Pancreas (tissue), 10 donors: ENCODE results near the gene MEF2D. TPM values are rescaled to one million over a fixed set of nuclear protein-coding genes. Genes with fewer than 3 reads are reported as not detected.

Experiments
- ATAC-seq, 4 donors: fragments of 200-7000 bp; cut with Tn5 transposase; one replicate each; pipeline versions ENCODE4 v1.8.0 to v1.9.1; 2020; ENCODE audit warnings: mild to moderate bottlenecking in 4 of 4, moderate library complexity in 4 of 4
- DNase-seq, 6 donors: peaks; one replicate each; pipeline ENCODE4 v3.0.0-alpha.2; 2020
- FAIRE-seq: peaks from 2 replicates; lab custom pipeline; 2012; peaks lifted over from hg19 to GRCh38; lab: Jason Lieb, UNC
- H3K27ac ChIP-seq, 4 donors: fragments of 200-600 bp; sonication (generic); 1 replicate in 3 of 4; 2 replicates in 1 of 4; pipeline versions ENCODE4 v1.5.0 to v1.8.0; 2020
- H3K27me3 ChIP-seq, 4 donors: fragments of 200-600 bp; one replicate each; pipeline ENCODE4 v1.8.0; 2021
- H3K36me3 ChIP-seq, 3 donors: fragments of 200-600 bp; sonication (generic) in 1 of 3; one replicate each; pipeline versions ENCODE4 v1.5.0 to v1.8.0; 2020 to 2021
- H3K4me1 ChIP-seq, 3 donors: fragments of 200-600 bp; one replicate each; pipeline ENCODE4 v1.8.0; 2021
- H3K4me3 ChIP-seq, 4 donors: fragments of 200-600 bp; sonication (generic) in 2 of 4; one replicate each; pipeline versions ENCODE4 v1.5.0 to v1.8.0; 2020 to 2021
- H3K9me3 ChIP-seq, 4 donors: fragments of 200-600 bp; one replicate each; pipeline ENCODE4 v1.8.0; 2021
- CTCF ChIP-seq, 4 donors: fragments of 200-600 bp; sonication (generic) in 3 of 4; IDR thresholded peaks; one replicate each; pipeline versions ENCODE4 v1.5.0 to v1.8.0; 2021; ENCODE audit warnings: antibody characterized with exemption in 4 of 4
- WGBS, 2 donors: extraction: QIAGEN DNeasy Blood & Tissue Kit; methylation state at CpG; one replicate each; pipeline ENCODE4 v1.1.7; 2013; 5-methylcytosine and 5-hydroxymethylcytosine counted together
- intact Hi-C, 3 donors: fragments of 100-400 bp; cut with DNase I; formaldehyde crosslinking; loops; one replicate each; pipeline versions ENCODE4 v1.11.1 to v1.14.2; 2022
- polyA plus RNA-seq, 2 donors: library from polyadenylated mRNA; stranded (reverse); fragments of 200-250 nt; gene quantifications; one replicate each; pipeline ENCODE4 v1.2.3, GENCODE V29; 2013
- total RNA-seq, 6 donors: library from RNA; stranded (reverse); fragmentation: NEBNext Ultra II Directional in 4 of 6; extraction: Animal tissue kit (Norgen Biotek cat#: 25700) in 4 of 6; gene quantifications; one replicate each; pipeline versions ENCODE4 v1.2.1 to v1.2.4, GENCODE V29; 2021 to 2023
- donor health status: healthy with polysubstance abuse.
- donor health status: DM: no; HTN: no; CAD: no; lungs with moderate emphysema.
- donor health status: DM: no; HTN: no; CAD: no.
- donor health status: control.
- donor health status: control.
- donor health status: Bipolar disorder and iron deficiency.
- donor health status: DM: yes; HTN: yes; CAD: no.
- donor health status: DM: no; HTN: no; CAD: no.
- donor health status: DM: no; HTN: no; CAD: no.
- donor health status: DM: yes; HTN: yes; CAD: no.

MEF2D gene
- total and polyA plus RNA-seq, 8 donors, result 15.7 to 31.8 (median 23.6) TPM

GRCh38 chr1:156513185-156513584, 12.6 kb upstream of the MEF2D start:
- H3K4me1 ChIP-seq, result no peaks in the 10 kb centered on the region
- DNase-seq (no peak), FAIRE-seq (no peak), ATAC-seq (no peak)
- no peaks in the 10 kb centered on the region for H3K9me3 ChIP-seq
- no peaks in the 10 kb centered on the region for H3K27me3 ChIP-seq
- H3K36me3 ChIP-seq, result no peaks in the 10 kb centered on the region
- intact Hi-C loops, result no loop called here
- no peak for TF ChIP-seq CTCF (IDR thresholded peaks at IDR 0.05)
- H3K27ac ChIP-seq, result no peak overlapping the region
- H3K4me3 ChIP-seq, result no peak overlapping the region
- 79 to 85% methylated on average over 9 of the region's 9 CpGs for WGBS, 2 donors

- ATAC-seq, result no peak
- Histone ChIP-seq H3K9me3 (no peaks in the 10 kb centered on the region), H3K36me3 (no peaks in the 10 kb centered on the region), H3K4me3 (no peak overlapping the region), H3K4me1 (no peaks in the 10 kb centered on the region), H3K27me3 (no peaks in the 10 kb centered on the region), H3K27ac (no peak overlapping the region)
- FAIRE-seq, result no peak
- intact Hi-C loops, result no loop called here
- DNase-seq, result no peak
- 66 to 73% methylated on average over 7 of the region's 7 CpGs for WGBS, 2 donors
- TF ChIP-seq CTCF (IDR thresholded peaks at IDR 0.05), result no peak
Observed at GRCh38 chr1:156511644-156512043, 11.1 kb upstream of the MEF2D start.

- H3K9me3 ChIP-seq, result no peaks in the 10 kb centered on the region
- H3K4me3 ChIP-seq, result no peak overlapping the region
- no peaks in the 10 kb centered on the region for H3K36me3 ChIP-seq
- H3K27ac ChIP-seq, result no peak overlapping the region
- FAIRE-seq (no peak), DNase-seq (peak in 3 of 6 donors; percentile 39 to 72 (median 66)), ATAC-seq (peak in 1 of 4 donors; percentile 54)
- 50 to 60% methylated on average over 13 of the region's 13 CpGs for WGBS, 2 donors
- no peaks in the 10 kb centered on the region for H3K27me3 ChIP-seq
- TF ChIP-seq CTCF (IDR thresholded peaks at IDR 0.05), result no peak
- intact Hi-C loops, result no loop called here
- H3K4me1 ChIP-seq, result peaks cover 0 to 2% (median 1%) of the 10 kb centered on the region in 3 donors
Observed at GRCh38 chr1:156510709-156511108, 10.1 kb upstream of the MEF2D start.

- Histone ChIP-seq H3K36me3 (no peaks in the 10 kb centered on the region), H3K27me3 (no peaks in the 10 kb centered on the region), H3K9me3 (no peaks in the 10 kb centered on the region), H3K4me1 (peaks cover 3 to 9% (median 9%) of the 10 kb centered on the region in 3 donors), H3K4me3 (no peak overlapping the region), H3K27ac (no peak overlapping the region)
- no peak for TF ChIP-seq CTCF (IDR thresholded peaks at IDR 0.05)
- no peak for FAIRE-seq
- intact Hi-C loops, result no loop called here
- 77 to 85% methylated on average over 9 of the region's 9 CpGs for WGBS, 2 donors
- DNase-seq, result no peak
- ATAC-seq, result no peak
Observed at GRCh38 chr1:156509424-156510034, 9.0 kb upstream of the MEF2D start.

GRCh38 chr1:156508955-156509234, 8.3 kb upstream of the MEF2D start:
- Histone ChIP-seq H3K4me1 (peaks cover 8 to 16% (median 15%) of the 10 kb centered on the region in 3 donors), H3K36me3 (no peaks in the 10 kb centered on the region), H3K4me3 (no peak overlapping the region), H3K27ac (peak overlapping the region in 2 of 4 donors; percentile 0 to 26), H3K9me3 (no peaks in the 10 kb centered on the region), H3K27me3 (no peaks in the 10 kb centered on the region)
- FAIRE-seq, result no peak
- DNase-seq, result no peak
- WGBS, 2 donors, result 82 to 89% methylated on average over 2 of the region's 2 CpGs
- intact Hi-C loops, result no loop called here
- ATAC-seq, result no peak
- no peak for TF ChIP-seq CTCF (IDR thresholded peaks at IDR 0.05)
